Activated CD4-positive, alpha-beta T cell treated with anti-CD3 and anti-CD28 coated beads for 48 hours (primary cell): Measurements from ENCODE around the gene ANK2.
A peak's percentile ranks its signal among the peaks of the same experiment; 100 is the strongest.

Experiments
- DNase-seq: peaks from one replicate; pipeline ENCODE4 v3.0.0-alpha.2; 2020

ANK2 gene

GRCh38 chr4:113293043-113293560 lies 243.6 kb downstream of the ANK2 start:
- DNase-seq, result no peak

- no peak for DNase-seq
These were observed 244.2 kb downstream of the ANK2 start for GRCh38 chr4:113293674-113294073.

GRCh38 chr4:113294908-113295307 lies 245.5 kb downstream of the ANK2 start:
- DNase-seq, result no peak

GRCh38 chr4:113300471-113300928 lies 251.0 kb downstream of the ANK2 start:
- peak; percentile 14 for DNase-seq

GRCh38 chr4:113302051-113302450 lies 252.6 kb downstream of the ANK2 start:
- DNase-seq, result no peak

- DNase-seq, result no peak
These were observed 253.9 kb downstream of the ANK2 start for GRCh38 chr4:113303315-113303714.

- no peak for DNase-seq
These were observed 261.6 kb downstream of the ANK2 start for GRCh38 chr4:113311047-113311446.

- no peak for DNase-seq
These were observed 263.1 kb downstream of the ANK2 start for GRCh38 chr4:113312529-113312928.

GRCh38 chr4:113314426-113314825 lies 265.0 kb downstream of the ANK2 start:
- DNase-seq, result no peak

- peak; percentile 13 for DNase-seq
These were observed 267.4 kb downstream of the ANK2 start for GRCh38 chr4:113316879-113317278.

GRCh38 chr4:113317523-113317922 lies 268.1 kb downstream of the ANK2 start:
- no peak for DNase-seq

- DNase-seq, result no peak
These were observed 273.3 kb downstream of the ANK2 start for GRCh38 chr4:113322736-113323135.

- DNase-seq, result peak; percentile 45
These were observed 276.6 kb downstream of the ANK2 start for GRCh38 chr4:113325876-113326615.

GRCh38 chr4:113327494-113327893 lies 278.0 kb downstream of the ANK2 start:
- no peak for DNase-seq

- peak; percentile 17 for DNase-seq
These were observed 279.1 kb downstream of the ANK2 start for GRCh38 chr4:113328514-113328913.

- no peak for DNase-seq
These were observed 280.7 kb downstream of the ANK2 start for GRCh38 chr4:113330200-113330599.

GRCh38 chr4:113331811-113332210 lies 282.4 kb downstream of the ANK2 start:
- DNase-seq, result no peak

GRCh38 chr4:113332701-113333100 lies 283.2 kb downstream of the ANK2 start:
- no peak for DNase-seq

GRCh38 chr4:113335746-113336145 lies 286.3 kb downstream of the ANK2 start:
- no peak for DNase-seq

- DNase-seq, result no peak
These were observed 287.1 kb downstream of the ANK2 start for GRCh38 chr4:113336556-113336955.

- DNase-seq, result no peak
These were observed 290.0 kb downstream of the ANK2 start for GRCh38 chr4:113339430-113339813.

- DNase-seq, result no peak
These were observed 294.6 kb downstream of the ANK2 start for GRCh38 chr4:113344100-113344499.

GRCh38 chr4:113347245-113347644 lies 297.8 kb downstream of the ANK2 start:
- no peak for DNase-seq

- DNase-seq, result no peak
These were observed 300.0 kb downstream of the ANK2 start for GRCh38 chr4:113349430-113349829.

GRCh38 chr4:113350576-113350975 lies 301.1 kb downstream of the ANK2 start:
- no peak for DNase-seq
